GM23248 (cell line): Measurements from ENCODE around the gene NOL9.

ENCODE experiments used
- EZH2 ChIP-seq: fragments of 200-600 bp; sonication (generic); IDR thresholded peaks from 2 replicates; pipeline ENCODE4 v1.6.1; 2018; ENCODE audit warnings: antibody characterized with exemption, mild to moderate bottlenecking; ENCODE audit not compliant: insufficient read depth, poor library complexity, severe bottlenecking
- EZH2phosphoT487 ChIP-seq: fragments of 200-600 bp; sonication (generic); IDR thresholded peaks from 2 replicates; pipeline ENCODE4 v1.6.1; 2018; ENCODE audit warnings: antibody characterized with exemption, moderate library complexity, mild to moderate bottlenecking, low read depth; ENCODE audit not compliant: insufficient read depth

DNA sequence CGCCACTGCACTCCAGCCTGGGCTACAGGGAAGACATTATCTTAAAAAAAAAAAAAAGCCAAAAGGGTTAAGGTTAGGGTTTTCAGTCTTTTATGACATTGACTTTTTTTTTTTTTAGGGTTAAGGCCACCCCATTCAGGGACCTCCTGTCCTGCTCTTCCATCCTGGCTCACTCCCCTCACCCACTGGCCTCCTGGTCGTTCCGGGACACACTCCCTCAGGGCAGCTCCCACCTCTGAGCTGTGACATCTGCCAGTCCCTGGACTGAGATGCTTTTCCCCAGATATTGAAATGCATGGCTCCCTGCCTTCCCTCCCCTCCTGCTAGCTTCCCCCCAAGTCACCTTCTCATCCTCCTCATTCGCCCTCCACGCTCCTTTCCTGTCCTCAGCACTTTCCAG is 72.5 kb downstream of the NOL9 start:
- no peak for TF ChIP-seq EZH2phosphoT487
- TF ChIP-seq EZH2 = no peak
